Esophagus (tissue), 2 donors: ENCODE data around the gene BIRC5. TPM values are rescaled to one million over a fixed set of nuclear protein-coding genes. Genes with fewer than 3 reads are reported as not detected.

ENCODE experiments used
- H3K27ac ChIP-seq, 2 donors: one replicate each; pipeline ENCODE4 v1.5.1; 2013; ENCODE audit warnings: low read depth in 2 of 2, mild to moderate bottlenecking in 2 of 2, inconsistent platforms in 1 of 2, low read length in 1 of 2, moderate library complexity in 1 of 2
- H3K27me3 ChIP-seq, 2 donors: one replicate each; pipeline ENCODE4 v1.6.1; 2013; ENCODE audit warnings: low read length in 2 of 2, control low read depth in 1 of 2, mild to moderate bottlenecking in 1 of 2; ENCODE audit not compliant: insufficient read depth in 2 of 2, control insufficient read depth in 1 of 2
- H3K36me3 ChIP-seq, 2 donors: one replicate each; pipeline ENCODE4 v1.6.1; 2013; ENCODE audit warnings: low read length in 1 of 2; ENCODE audit not compliant: control insufficient read depth in 2 of 2, insufficient read depth in 2 of 2
- H3K4me1 ChIP-seq, 2 donors: one replicate each; pipeline ENCODE4 v1.6.1; 2013; ENCODE audit warnings: low read length in 1 of 2; ENCODE audit not compliant: control insufficient read depth in 2 of 2, insufficient read depth in 2 of 2
- H3K4me3 ChIP-seq, 2 donors: one replicate each; pipeline ENCODE4 v1.5.1; 2013; ENCODE audit warnings: low read length in 2 of 2, mild to moderate bottlenecking in 2 of 2, low read depth in 1 of 2, moderate library complexity in 1 of 2
- H3K9me3 ChIP-seq, 2 donors: one replicate each; pipeline ENCODE4 v1.6.1; 2013; ENCODE audit warnings: mild to moderate bottlenecking in 2 of 2, low read depth in 1 of 2, low read length in 1 of 2, moderate library complexity in 1 of 2; ENCODE audit not compliant: control insufficient read depth in 2 of 2, insufficient read depth in 1 of 2
- WGBS, 2 donors: extraction: QIAGEN DNeasy Blood & Tissue Kit; methylation state at CpG; one replicate each; pipeline ENCODE4 v1.1.7; 2013; 5-methylcytosine and 5-hydroxymethylcytosine counted together
- polyA plus RNA-seq, 2 donors: library from polyadenylated mRNA; stranded (reverse); fragments of 200-250 nt; gene quantifications; one replicate each; pipeline ENCODE4 v1.2.3, GENCODE V29; 2013
- donor health status: healthy with polysubstance abuse.
- donor health status: Bipolar disorder and iron deficiency.

The BIRC5 gene
- polyA plus RNA-seq, 2 donors, result 8.0 to 17.6 TPM

DNA sequence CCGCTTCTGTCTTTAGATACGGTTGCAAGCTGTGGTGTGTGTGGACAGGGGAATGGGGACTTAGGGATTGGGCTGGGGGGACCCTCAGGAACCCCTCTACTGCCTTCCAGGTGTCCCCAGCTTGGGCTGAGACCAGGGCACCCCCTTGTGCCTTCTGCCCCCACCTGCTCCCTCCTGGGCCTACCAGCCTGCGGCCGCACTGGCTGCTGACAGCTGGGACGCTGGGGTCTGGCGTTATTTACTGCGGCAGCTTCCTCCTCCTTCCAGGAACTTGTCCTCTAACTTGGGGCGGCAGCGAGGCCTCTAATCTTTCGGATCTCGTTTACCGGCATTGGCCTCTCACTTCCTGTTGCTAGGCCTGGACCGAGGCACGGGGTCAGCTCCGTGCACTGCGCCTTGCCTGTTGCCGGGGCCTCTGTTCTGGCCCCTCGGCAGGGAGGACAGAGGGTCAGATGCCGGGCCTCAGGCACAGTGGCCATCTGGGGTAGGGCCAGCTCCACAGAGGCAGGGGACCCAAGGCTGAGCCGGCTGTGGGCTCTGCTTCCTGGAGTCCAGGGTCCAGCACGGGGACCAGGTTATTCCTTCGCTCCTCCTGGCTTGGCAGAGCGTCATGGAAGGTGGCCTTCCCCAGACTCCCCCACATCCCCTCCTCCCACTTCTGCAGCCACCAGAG is 49.1 kb downstream of the BIRC5 start:
- Histone ChIP-seq H3K4me1 (peaks cover 3 to 4% of the 10 kb centered on the region in 2 donors), H3K4me3 (no peak overlapping the region), H3K9me3 (no peaks in the 10 kb centered on the region), H3K27ac (no peak overlapping the region), H3K27me3 (no peaks in the 10 kb centered on the region), H3K36me3 (no peaks in the 10 kb centered on the region)
- WGBS, 2 donors, result 62 to 70% methylated on average over 23 of the region's 23 CpGs

DNA sequence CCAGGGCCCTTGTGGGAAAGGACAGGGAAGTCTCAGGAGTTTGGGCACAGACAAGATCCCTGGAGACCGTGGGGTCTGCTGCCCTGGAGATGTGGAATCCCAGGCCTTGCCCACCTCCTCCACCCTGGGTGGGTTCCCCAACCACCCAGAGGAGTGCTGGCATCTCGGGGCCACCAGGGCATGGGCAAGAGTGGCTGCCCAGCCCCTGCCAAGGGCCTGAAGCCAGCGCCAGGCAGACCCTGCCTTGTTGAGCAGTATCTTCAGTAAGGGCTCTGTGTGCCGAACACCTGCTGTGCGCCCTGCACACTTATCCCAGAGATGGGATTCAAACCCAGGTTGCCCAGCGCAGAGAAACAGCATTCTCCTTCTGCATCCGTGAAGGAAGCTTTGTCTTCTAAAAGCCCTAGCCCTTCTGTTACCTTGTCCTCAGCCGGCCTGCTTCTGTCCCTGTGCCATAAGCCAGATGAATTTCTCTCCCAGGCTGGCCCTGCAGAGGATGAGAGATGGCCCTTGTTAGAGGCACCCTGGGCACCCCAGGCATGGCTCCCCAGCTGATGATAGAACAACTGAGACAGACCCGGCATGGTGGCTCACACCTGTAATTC is 49.8 kb downstream of the BIRC5 start:
- H3K4me1 ChIP-seq, result peaks cover 3 to 4% of the 10 kb centered on the region in 2 donors
- H3K9me3 ChIP-seq, result no peaks in the 10 kb centered on the region
- no peak overlapping the region for H3K4me3 ChIP-seq
- H3K27me3 ChIP-seq, result no peaks in the 10 kb centered on the region
- no peak overlapping the region for H3K27ac ChIP-seq
- H3K36me3 ChIP-seq, result no peaks in the 10 kb centered on the region
- WGBS, 2 donors, result 91 to 96% methylated on average over 9 of the region's 9 CpGs

DNA sequence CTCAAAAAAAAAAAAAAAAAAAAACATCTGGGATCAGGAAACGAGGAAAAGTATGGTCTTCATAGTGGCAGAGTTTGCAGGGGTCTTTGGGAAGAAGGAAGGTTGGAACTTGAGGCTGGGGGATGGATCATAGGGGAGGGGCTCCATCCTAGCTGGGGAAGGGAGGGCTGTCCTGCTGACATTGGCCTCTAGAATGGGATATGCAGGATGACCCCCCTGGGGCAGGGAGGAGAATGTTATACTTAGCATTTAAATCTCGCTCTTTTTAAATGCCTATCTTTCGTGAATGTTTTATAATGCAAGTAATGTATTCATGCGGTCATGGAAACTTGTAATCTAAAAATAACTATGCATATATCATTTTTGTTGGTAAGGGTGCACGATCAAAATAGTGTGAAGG is 50.5 kb downstream of the BIRC5 start:
- WGBS, 2 donors, result 75 to 80% methylated on average over 5 of the region's 5 CpGs
- H3K27me3 ChIP-seq, result no peaks in the 10 kb centered on the region
- no peak overlapping the region for H3K4me3 ChIP-seq
- peaks cover 0 to 4% of the 10 kb centered on the region in 2 donors for H3K4me1 ChIP-seq
- no peaks in the 10 kb centered on the region for H3K36me3 ChIP-seq
- no peaks in the 10 kb centered on the region for H3K9me3 ChIP-seq
- no peak overlapping the region for H3K27ac ChIP-seq

DNA sequence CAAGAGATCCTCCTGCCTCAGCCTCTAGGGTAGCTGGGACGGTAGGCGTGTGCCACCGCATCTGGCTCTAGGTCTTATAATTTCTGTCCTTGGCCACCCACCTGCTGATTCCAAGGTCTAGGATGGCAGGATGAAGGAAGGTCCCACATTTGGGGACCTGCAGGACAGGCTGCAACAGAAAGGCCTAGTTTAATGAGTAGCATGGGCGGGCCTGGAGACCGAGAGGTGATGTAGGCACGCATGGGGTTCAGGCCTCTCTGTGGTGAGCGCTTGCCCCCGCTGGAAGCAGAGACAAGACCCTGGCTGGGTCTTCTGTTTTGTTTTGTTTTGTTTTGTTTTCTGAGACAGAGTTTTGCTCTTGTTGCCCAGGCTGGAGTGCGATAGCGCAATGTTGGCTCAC is 51.1 kb downstream of the BIRC5 start:
- Histone ChIP-seq H3K27ac (no peak overlapping the region), H3K9me3 (no peaks in the 10 kb centered on the region), H3K4me1 (peaks cover 0 to 4% of the 10 kb centered on the region in 2 donors), H3K36me3 (no peaks in the 10 kb centered on the region), H3K27me3 (no peaks in the 10 kb centered on the region), H3K4me3 (no peak overlapping the region)
- WGBS, 2 donors, result 91 to 95% methylated on average over 10 of the region's 10 CpGs

DNA sequence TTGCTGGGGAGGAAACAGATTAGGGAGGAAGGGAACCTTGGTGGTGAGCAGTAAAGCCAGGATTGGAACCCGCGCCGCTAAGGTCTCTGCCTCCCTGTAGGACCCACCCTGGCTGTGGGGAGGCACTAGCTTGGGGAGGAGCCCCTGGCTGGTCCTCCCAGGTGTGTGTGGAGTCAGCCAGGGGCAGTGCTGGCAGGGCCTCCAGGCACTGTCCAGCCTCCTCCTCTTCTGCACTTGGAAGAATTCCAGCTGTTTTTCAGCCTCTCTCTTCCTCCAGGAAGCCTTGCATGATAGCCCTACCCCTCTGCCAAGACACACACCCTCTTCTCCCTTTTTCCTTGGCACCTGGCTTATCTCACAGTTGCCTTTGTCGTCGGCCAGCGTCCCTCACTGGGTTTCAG is 52.2 kb downstream of the BIRC5 start:
- Histone ChIP-seq H3K27ac (no peak overlapping the region), H3K4me1 (peaks cover 0 to 4% of the 10 kb centered on the region in 2 donors)
- 76 to 84% methylated on average over 6 of the region's 6 CpGs for WGBS, 2 donors

DNA sequence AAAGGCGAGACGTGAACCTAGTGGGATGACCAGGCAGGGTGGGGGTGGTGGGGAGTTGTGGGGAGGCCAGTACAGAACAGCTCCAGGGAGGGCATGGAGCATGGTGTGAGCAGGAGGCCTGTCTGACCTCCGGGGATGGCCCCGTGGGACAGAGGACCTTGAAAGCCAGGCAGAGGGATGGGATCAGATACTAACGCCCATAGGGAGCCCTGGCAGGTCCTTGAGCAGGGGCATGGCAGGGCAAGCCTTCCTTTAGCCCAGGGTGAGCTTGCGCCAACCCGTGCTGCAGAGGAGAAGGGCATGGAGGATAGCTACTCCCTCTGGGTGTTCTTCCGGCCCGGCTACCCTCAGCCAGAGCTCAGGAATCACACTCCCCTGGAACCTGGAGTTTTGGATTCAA is 52.7 kb downstream of the BIRC5 start:
- Histone ChIP-seq H3K27ac (no peak overlapping the region), H3K4me3 (no peak overlapping the region), H3K36me3 (no peaks in the 10 kb centered on the region), H3K4me1 (peaks cover 0 to 4% of the 10 kb centered on the region in 2 donors), H3K27me3 (no peaks in the 10 kb centered on the region), H3K9me3 (no peaks in the 10 kb centered on the region)
- 72 to 79% methylated on average over 9 of the region's 9 CpGs for WGBS, 2 donors

More for the DNA sequence above, 52.2 kb downstream of the BIRC5 start:
- Histone ChIP-seq H3K4me3 (no peak overlapping the region), H3K36me3 (no peaks in the 10 kb centered on the region), H3K27me3 (no peaks in the 10 kb centered on the region), H3K9me3 (no peaks in the 10 kb centered on the region)

DNA sequence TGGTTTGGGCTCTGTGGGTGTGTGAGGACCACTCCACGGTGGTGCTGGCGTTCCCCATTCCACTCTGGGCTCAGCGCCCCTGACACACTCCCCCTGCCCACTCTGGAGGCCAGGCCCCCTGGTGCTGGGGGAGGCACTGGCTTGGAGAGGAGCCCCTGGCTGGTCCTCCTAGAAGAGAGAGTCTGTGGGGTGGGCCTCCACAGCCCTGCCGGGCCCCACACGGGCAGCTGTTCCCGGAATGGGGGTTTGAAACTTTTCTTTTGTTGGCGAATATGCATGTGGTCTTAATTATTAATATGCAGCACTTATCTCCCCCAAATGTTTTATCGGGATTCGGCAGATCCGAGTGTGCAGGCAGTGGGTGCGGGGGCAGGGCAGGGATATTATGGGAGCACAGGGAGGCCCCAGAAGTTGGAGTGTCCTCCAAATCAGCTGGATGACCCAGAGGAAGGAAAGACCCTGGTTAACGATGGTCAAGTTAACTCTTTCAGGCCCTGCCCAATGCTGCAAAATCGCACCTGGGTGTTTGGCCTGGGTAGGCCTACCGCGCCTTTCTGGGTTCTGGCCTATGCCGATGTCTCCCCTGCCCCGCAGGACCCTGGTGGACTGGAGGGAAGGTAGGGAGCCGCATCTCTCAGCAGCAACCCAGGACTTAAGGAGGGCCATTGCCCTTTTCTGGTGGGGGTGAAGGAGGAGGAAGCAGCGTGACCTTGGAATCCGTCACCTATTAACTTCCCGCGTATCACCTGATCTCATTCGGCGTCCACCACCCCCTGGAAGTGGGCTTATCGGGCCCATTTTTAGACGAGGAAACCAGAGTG is 53.4 kb downstream of the BIRC5 start:
- 82 to 83% methylated on average over 26 of the region's 26 CpGs for WGBS, 2 donors
- H3K9me3 ChIP-seq, result no peaks in the 10 kb centered on the region
- H3K27ac ChIP-seq, result no peak overlapping the region
- peaks cover 0 to 5% of the 10 kb centered on the region in 2 donors for H3K4me1 ChIP-seq
- H3K4me3 ChIP-seq, result no peak overlapping the region
- H3K27me3 ChIP-seq, result no peaks in the 10 kb centered on the region
- H3K36me3 ChIP-seq, result no peaks in the 10 kb centered on the region

DNA sequence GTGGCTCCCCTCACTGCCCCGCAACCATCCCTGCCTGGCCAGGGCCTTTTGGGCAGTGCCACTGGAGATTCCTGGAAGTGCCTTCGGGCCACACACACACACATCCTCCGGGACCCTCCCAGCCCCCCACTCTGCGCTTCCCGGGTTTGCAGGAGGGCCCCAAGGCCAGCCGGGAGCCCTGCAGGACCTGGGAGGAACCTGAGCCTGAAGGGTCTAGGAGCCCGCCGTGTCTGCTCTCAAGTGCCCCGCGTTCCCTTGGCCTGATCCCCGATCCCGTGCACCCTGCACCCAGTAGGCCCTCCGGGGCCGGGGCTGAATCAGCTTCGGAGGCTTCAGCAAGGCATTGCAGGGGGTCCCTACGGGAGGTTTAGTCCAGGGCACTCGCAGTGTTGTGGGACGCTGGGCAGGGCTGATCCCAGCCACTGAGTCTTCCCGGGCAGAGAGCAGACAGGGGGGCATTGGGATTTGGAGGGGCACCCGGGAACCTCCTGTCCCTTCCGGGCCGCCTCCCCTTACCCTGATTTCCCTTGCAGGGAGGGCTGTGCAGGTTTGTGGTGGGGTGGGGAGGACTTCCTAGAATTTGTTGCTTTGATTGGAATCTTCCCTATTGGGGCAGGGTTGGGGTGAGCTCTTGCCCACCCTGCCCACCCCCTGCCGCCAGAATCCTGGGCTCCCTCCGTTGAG is 54.3 kb downstream of the BIRC5 start:
- peaks cover 0 to 4% of the 10 kb centered on the region in 2 donors for H3K4me1 ChIP-seq
- no peak overlapping the region for H3K4me3 ChIP-seq
- WGBS, 2 donors, result 70% methylated on average over 24 of the region's 24 CpGs
- no peak overlapping the region for H3K27ac ChIP-seq
- H3K9me3 ChIP-seq, result no peaks in the 10 kb centered on the region
- no peaks in the 10 kb centered on the region for H3K27me3 ChIP-seq
- H3K36me3 ChIP-seq, result no peaks in the 10 kb centered on the region
